GM21360 (cell line): ENCODE results near the gene ABCA1.
"Not testable (repeated sequence)": the region's sequence is repeated elsewhere in the genome, so short reads cannot be mapped to it uniquely, and the experiment has no call there.

Experiments used
- ATAC-seq: cut with Tn5 transposase; IDR thresholded peaks from one replicate; pipeline ENCODE4 v1.9.1; 2021; ENCODE audit warnings: mild to moderate bottlenecking, moderate library complexity; ENCODE audit not compliant: unreplicated experiment

ABCA1 gene

DNA sequence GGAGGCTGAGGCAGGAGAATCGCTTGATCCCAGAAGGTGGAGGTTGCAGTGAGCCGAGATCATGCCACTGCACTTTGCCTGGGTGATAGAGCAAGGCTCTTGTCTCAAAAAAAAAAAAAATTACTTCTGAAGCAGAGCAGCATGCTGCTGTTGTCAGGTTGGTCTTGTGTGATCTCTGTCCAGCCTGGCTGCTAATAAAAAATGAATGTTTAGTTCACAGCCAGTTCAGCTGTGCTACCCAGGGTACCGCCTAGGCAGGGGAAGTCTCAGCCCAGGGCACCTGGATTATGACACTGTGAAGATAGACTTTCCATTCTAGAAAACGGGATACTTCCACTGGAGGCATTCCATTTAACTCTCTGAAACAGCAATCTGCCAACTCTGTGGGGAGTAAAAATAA, 23.5 kb upstream of the ABCA1 start:
- ATAC-seq = no peak

DNA sequence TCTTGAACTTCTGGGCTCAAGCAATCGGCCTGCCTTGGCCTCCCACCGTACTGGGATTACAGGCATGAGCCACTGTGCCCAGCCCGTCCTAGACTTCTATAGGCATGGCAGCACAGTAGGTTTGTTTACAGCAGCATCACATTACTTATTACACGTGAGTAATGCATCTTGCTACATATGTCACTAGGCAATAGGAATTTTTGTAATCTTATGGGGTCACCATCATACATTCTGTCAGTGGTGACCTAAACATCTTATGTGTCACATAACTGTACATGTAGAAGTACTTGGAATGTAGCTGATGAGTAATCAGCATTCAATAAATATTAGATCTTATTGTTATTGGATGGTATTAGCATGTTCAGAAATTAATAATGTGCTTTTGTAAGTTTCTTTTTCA, 22.9 kb upstream of the ABCA1 start:
- ATAC-seq = no peak

DNA sequence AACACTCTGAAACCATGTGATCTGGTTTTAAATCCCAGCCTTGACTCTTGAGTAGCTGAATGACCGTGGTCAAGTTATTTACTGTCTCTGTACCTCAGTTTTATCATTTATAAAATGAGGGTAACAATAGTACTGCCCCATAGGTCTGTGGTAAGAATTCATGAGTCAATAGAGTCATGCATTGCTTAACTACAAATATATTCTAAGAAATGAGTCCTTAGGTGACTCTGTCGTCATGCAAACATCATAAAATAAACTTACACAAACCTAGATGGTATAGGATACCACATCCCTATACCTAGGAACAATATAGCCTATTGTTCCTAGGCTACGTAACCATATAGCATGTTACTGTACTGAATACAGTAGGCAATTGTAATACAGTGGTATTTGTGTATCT, 20.3 kb upstream of the ABCA1 start:
- ATAC-seq = no peak

- no peak for ATAC-seq
Measured at GRCh38 chr9:104944871-104945270, 16.9 kb upstream of the ABCA1 start.

DNA sequence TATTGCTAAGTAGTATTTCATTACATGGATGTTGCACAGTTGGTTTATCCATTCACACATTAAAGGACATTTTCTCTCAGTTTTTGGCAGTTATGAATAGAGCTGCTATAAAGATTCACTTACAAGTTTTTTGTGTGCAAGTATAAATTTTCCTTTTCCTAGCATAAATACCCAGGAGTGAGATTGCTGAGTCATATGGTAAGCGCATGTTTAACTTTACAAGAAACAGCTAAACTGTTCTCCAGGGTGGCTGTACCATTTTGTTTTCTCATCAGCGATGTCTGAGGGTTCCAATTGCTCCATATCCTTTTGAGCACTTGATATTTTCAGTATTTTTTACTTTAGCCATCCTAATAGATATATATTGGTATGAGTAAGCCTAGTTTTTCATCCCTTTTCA, 16.4 kb upstream of the ABCA1 start:
- no peak for ATAC-seq

DNA sequence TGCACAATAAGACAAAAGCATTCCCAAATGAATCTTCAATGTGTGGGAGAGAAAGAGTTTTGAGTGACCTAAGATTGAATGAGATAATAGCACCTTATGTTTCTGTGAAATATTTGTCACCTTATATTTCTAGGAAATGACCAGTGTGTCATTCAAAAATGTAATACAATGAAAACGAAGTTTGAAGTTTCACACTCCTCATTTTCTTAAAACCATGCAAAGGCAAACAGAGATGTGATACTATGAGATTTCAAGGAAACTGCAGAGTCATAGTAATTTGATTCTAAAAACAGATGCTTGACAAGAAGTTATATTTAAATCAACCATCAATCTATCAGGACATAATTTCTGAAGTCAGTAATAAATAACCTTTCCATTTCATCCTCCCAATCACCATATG, 13.6 kb upstream of the ABCA1 start:
- ATAC-seq = no peak

GRCh38 chr9:104936291-104936690, 8.3 kb upstream of the ABCA1 start:
- no peak for ATAC-seq

GRCh38 chr9:104935501-104935810, 7.5 kb upstream of the ABCA1 start:
- ATAC-seq = not testable (repeated sequence)

- ATAC-seq = no peak
Measured at GRCh38 chr9:104934691-104935500, 6.9 kb upstream of the ABCA1 start.

DNA sequence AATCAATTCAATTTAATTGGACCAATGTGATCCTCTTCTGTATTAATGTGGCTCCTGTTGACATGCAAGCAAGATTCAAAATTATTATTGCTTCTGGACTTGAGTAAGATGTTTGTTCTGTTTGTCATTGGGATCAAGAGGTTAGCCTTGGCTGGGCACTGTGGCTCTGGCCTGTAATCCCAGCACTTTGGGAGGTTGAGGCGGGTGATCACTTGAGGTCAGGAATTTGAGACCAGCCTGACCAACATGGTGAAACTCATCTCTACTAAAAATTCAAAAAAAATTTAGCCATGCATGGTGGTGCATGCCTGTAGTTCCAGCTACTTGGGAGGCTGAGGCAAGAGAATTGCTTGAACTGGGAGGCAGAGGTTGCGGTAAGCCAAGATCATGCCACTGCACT, 5.1 kb upstream of the ABCA1 start:
- not testable (repeated sequence) for ATAC-seq

DNA sequence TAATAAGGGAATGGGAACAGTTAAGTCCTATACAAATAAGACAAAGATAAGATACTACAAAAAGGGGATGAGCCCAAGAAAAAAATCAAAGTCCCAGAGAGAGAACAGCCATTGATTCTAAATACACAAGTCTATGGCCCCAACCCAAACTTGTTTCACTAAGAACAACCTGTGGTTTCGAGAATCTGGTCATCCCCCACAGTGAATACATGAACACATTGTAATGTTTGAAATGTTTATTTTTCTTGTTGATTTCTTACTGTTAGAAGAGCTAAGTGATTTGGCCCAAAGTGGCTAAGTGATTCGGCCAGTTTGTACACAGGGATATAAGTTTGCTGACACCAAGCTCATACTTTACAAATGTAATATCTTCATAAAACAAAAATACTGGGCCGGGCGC, 3.3 kb upstream of the ABCA1 start:
- ATAC-seq = no peak

DNA sequence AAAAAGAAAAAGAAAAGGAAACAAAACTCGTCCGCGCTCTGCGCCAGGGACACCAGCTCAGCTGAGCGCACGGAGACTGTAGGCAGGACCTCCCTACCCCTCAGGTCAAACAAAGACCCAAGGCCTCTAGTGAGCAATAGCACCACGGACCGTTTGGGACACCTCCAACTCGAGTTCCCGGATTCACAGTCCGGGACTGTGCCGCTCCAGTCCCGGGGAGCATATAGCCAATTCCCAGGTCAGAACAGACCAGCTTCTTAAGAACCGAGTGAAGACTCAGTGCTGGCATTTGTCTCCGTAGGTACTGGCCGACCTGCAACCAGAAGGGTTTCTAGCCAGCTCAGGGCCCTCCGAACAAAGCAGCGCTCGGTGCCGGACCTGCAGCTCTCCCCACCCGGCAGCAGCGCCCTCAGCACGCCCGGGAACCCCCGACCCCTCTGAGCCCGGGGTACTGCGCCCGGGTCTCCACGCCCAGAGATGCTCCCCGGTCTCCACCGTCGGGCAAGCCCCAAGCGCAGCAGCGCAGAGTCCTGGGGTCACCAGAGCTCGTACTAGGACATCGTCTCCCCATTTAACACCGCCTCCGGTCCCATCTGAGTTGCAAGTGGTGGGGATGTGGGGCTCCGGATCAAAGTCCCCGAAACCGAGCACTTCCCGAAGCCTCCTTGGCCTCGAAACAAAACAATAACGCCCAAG, 591 bp downstream of the ABCA1 start:
- no peak for ATAC-seq

GRCh38 chr9:104923740-104924139, 4.2 kb downstream of the ABCA1 start:
- peak; percentile 83 for ATAC-seq

DNA sequence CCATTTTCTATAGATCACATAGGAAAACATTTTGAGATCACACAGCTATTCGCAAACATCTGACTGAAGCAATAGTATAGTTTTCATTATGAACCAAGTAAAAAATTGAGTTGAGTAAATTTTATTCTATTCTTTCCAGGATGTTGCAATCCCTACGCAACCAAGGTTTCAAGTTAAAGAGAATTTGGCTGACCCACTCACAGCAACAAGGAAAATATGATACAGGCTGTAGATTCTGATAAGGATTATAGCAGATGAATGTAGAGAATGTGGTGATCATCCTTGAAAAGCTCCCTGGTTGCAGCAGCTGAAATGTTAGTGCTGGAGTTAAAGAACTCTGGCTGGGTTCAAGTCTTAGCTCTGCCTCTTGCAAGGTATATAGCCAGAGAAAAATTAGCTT, 4.7 kb downstream of the ABCA1 start:
- ATAC-seq = no peak

DNA sequence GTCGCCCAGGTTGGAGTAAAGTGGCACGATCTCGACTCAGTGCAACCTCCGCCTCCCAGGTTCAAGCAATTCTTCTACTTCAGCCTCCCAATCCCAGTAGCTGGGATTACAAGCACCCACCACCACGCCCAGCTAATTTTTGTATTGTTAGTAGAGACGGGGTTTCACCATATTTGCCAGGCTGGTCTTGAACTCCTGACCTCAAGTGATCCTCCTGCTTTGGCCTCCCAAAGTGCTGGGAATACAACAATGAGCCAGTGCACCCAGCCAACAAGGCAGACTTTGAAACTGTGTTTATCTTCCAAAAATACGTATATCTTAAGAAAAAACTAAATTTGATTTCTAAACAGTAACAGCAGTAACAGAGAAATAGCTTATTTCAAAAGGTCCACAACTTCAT, 5.2 kb downstream of the ABCA1 start:
- ATAC-seq = not testable (repeated sequence)

DNA sequence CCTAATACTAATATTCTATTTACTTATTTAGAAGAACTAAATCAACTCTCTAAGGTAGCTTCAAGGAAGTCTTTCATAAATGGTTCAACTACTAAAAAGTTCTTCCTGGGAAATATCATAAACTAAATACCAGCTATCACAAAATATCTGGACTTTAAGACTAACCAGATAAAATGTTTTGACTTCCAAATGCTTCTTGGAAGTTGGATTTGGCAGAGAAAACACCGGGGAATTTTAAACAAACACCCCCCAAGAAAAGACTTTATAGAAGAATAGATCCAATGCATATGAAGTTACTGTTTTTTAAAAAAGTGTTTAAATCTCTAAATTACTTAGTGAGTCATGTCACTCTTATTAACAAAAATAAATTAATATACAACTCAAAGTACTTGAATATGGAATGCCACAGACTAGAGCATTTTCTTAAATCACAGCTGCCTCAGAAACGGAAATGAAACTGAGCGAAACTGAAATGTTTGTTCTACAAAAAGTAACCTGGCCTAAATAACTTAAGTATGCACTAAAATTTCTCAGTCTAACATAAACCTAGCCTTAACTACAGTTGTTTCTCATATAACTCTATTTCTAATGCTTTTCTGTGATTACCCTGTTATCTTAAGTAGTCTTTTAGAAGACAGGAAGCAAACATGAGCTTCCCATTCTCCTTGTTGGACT, 6.8 kb downstream of the ABCA1 start:
- no peak for ATAC-seq

GRCh38 chr9:104915753-104916152, 12.2 kb downstream of the ABCA1 start:
- ATAC-seq = no peak

DNA sequence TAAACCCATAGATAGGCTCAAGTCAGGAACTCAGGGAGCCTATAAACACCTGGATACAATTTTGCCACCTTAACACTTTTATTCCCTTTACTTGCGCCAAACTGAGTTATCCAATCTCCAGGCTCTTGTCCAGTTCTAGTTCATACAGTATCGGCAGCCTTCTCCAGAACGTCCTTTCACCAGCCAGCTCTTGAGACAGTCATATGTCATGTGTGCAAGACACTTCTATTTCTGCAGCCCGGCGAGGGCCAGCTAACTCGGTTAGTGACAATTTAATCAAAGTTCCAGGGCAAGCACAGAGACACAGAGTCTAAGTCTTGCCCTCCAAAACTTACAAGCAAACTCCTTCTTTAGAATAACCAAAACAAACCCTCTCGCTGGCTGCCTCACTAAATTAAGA, 12.9 kb downstream of the ABCA1 start:
- no peak for ATAC-seq

GRCh38 chr9:104914466-104914865, 13.5 kb downstream of the ABCA1 start:
- no peak for ATAC-seq

- no peak for ATAC-seq
Measured at GRCh38 chr9:104912606-104913005, 15.3 kb downstream of the ABCA1 start.

GRCh38 chr9:104911032-104911607, 16.8 kb downstream of the ABCA1 start:
- ATAC-seq = no peak
